Suprapubic skin (tissue), 4 donors: Measurements from ENCODE around the gene CHN2. TPM values are rescaled to one million over a fixed set of nuclear protein-coding genes. Genes with fewer than 3 reads are reported as not detected.

ENCODE experiments used
- DNase-seq, 2 donors: peaks; one replicate each; pipeline ENCODE4 v3.0.0-alpha.2; 2019; ENCODE audit warnings: low spot score in 2 of 2
- H3K27ac ChIP-seq: fragments of 200-600 bp; sonication (generic); one replicate; pipeline ENCODE4 v1.5.1; 2019
- H3K27me3 ChIP-seq: fragments of 200-600 bp; sonication (generic); one replicate; pipeline ENCODE4 v1.5.1; 2019
- H3K36me3 ChIP-seq: fragments of 200-600 bp; sonication (generic); one replicate; pipeline ENCODE4 v1.5.1; 2019
- H3K4me1 ChIP-seq: fragments of 200-600 bp; sonication (generic); one replicate; pipeline ENCODE4 v1.5.1; 2019
- H3K4me3 ChIP-seq: fragments of 200-600 bp; sonication (generic); one replicate; pipeline ENCODE4 v1.5.1; 2019; ENCODE audit warnings: mild to moderate bottlenecking
- H3K9me3 ChIP-seq: fragments of 200-600 bp; sonication (generic); one replicate; pipeline ENCODE4 v1.5.1; 2019
- EP300 ChIP-seq: sonication (generic); formaldehyde crosslinking; IDR thresholded peaks from one replicate; pipeline ENCODE4 v1.6.1; 2017; ENCODE audit warnings: antibody characterized with exemption
- POLR2A ChIP-seq, 2 donors: fragments of 450-650 bp; IDR thresholded peaks; one replicate each; pipeline ENCODE4 v1.6.1; 2017; ENCODE audit warnings: antibody characterized with exemption in 2 of 2, mild to moderate bottlenecking in 2 of 2, moderate library complexity in 2 of 2
- POLR2AphosphoS5 ChIP-seq, 3 donors: sonication (generic); formaldehyde crosslinking; IDR thresholded peaks; one replicate each; pipeline ENCODE4 v1.6.1; 2017; ENCODE audit warnings: antibody characterized with exemption in 3 of 3
- WGBS: methylation state at CpG from one replicate; pipeline ENCODE4 v1.1.5; 2018; 5-methylcytosine and 5-hydroxymethylcytosine counted together
- total RNA-seq, 4 donors: library from RNA; depleted of rRNA; stranded (reverse); fragments of >200 nt; gene quantifications; one replicate each; pipeline ENCODE4 v1.1.0, GENCODE V29; 2016
- TF ChIP-seq, protein P1 (sequence below), 2 donors: fragments of 200-600 bp in 1 of 2; fragments of 450-650 bp in 1 of 2; sonication (generic) in 1 of 2; IDR thresholded peaks; one replicate each; pipeline ENCODE4 v1.5.1; 2016 to 2019; ENCODE audit warnings: antibody characterized with exemption in 2 of 2, mild to moderate bottlenecking in 1 of 2, moderate library complexity in 1 of 2

Gene CHN2
- total RNA-seq, 4 donors from 2014 or later: 3.3 to 9.6 (median 6.2) TPM

DNA sequence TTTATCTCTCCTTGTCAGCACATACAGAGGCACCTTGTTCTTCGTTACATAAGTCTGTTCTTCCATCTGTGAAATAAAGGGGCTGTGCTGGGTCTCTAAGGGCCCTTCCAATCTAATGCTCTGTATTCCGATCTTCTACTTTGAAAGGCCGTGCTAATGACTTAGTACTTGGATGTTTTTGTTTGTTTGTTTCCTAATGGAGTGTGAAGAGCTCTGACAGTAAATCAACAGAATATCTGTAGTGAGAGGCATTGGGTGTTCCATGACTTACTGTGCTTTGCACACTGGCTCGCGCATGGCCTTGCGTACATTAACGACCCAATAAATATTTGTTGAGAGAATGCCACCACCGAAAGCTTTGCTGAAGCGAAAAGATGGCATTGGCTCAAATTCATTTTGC, 162.1 kb downstream of the CHN2 start:
- 90% methylated on average over 9 of the region's 9 CpGs for WGBS
- Histone ChIP-seq H3K4me3 (no peak overlapping the region), H3K27me3 (peaks cover 8% of the 10 kb centered on the region), H3K4me1 (no peaks in the 10 kb centered on the region), H3K27ac (no peak overlapping the region), H3K9me3 (no peaks in the 10 kb centered on the region), H3K36me3 (no peaks in the 10 kb centered on the region)
- DNase-seq: no peak
- TF ChIP-seq POLR2AphosphoS5 (IDR thresholded peaks at IDR 0.05): no peak
- TF ChIP-seq EP300: no peak
- no peak for TF ChIP-seq POLR2A (IDR thresholded peaks at IDR 0.05)
- TF ChIP-seq, protein P1, sequence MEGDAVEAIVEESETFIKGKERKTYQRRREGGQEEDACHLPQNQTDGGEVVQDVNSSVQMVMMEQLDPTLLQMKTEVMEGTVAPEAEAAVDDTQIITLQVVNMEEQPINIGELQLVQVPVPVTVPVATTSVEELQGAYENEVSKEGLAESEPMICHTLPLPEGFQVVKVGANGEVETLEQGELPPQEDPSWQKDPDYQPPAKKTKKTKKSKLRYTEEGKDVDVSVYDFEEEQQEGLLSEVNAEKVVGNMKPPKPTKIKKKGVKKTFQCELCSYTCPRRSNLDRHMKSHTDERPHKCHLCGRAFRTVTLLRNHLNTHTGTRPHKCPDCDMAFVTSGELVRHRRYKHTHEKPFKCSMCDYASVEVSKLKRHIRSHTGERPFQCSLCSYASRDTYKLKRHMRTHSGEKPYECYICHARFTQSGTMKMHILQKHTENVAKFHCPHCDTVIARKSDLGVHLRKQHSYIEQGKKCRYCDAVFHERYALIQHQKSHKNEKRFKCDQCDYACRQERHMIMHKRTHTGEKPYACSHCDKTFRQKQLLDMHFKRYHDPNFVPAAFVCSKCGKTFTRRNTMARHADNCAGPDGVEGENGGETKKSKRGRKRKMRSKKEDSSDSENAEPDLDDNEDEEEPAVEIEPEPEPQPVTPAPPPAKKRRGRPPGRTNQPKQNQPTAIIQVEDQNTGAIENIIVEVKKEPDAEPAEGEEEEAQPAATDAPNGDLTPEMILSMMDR (IDR thresholded peaks at IDR 0.05): no peak

- Histone ChIP-seq H3K4me3 (no peak overlapping the region), H3K9me3 (no peaks in the 10 kb centered on the region), H3K27ac (no peak overlapping the region), H3K36me3 (no peaks in the 10 kb centered on the region), H3K27me3 (no peaks in the 10 kb centered on the region), H3K4me1 (no peaks in the 10 kb centered on the region)
- TF ChIP-seq, protein P1 (IDR thresholded peaks at IDR 0.05): no peak
- TF ChIP-seq POLR2AphosphoS5 (IDR thresholded peaks at IDR 0.05) (no peak), EP300 (no peak), POLR2A (IDR thresholded peaks at IDR 0.05) (no peak)
- 68% methylated on average over 4 of the region's 4 CpGs for WGBS
- DNase-seq: no peak
Measured at GRCh38 chr7:29359482-29360093, 165.0 kb downstream of the CHN2 start.

- Histone ChIP-seq H3K27me3 (no peaks in the 10 kb centered on the region), H3K36me3 (no peaks in the 10 kb centered on the region), H3K4me1 (no peaks in the 10 kb centered on the region), H3K27ac (no peak overlapping the region), H3K9me3 (no peaks in the 10 kb centered on the region), H3K4me3 (no peak overlapping the region)
- 54% methylated on average over 10 of the region's 13 CpGs for WGBS
- DNase-seq: no peak
- TF ChIP-seq EP300 (no peak), POLR2AphosphoS5 (IDR thresholded peaks at IDR 0.05) (no peak), POLR2A (IDR thresholded peaks at IDR 0.05) (no peak)
- TF ChIP-seq, protein P1 (IDR thresholded peaks at IDR 0.05): no peak
Measured at GRCh38 chr7:29360633-29361625, 166.4 kb downstream of the CHN2 start.

- 86% methylated on average over 2 of the region's 2 CpGs for WGBS
- Histone ChIP-seq H3K4me3 (no peak overlapping the region), H3K36me3 (no peaks in the 10 kb centered on the region), H3K27ac (no peak overlapping the region), H3K27me3 (no peaks in the 10 kb centered on the region), H3K4me1 (no peaks in the 10 kb centered on the region), H3K9me3 (no peaks in the 10 kb centered on the region)
- TF ChIP-seq, protein P1 (IDR thresholded peaks at IDR 0.05): no peak
- TF ChIP-seq POLR2A (IDR thresholded peaks at IDR 0.05) (no peak), EP300 (no peak), POLR2AphosphoS5 (IDR thresholded peaks at IDR 0.05) (no peak)
- no peak for DNase-seq
Measured at GRCh38 chr7:29362380-29362779, 167.8 kb downstream of the CHN2 start.
